GM21737 (cell line): ENCODE measurements around the gene TEX29.

Source experiments
- ATAC-seq: cut with Tn5 transposase; IDR thresholded peaks from one replicate; pipeline ENCODE4 v1.9.1; 2021; ENCODE audit warnings: mild to moderate bottlenecking, moderate library complexity; ENCODE audit not compliant: unreplicated experiment

The TEX29 gene

GRCh38 chr13:111338841-111339240 lies 18.4 kb downstream of the TEX29 start:
- ATAC-seq: no peak

- no peak for ATAC-seq
Measured at GRCh38 chr13:111339366-111340143, 19.1 kb downstream of the TEX29 start.

GRCh38 chr13:111341886-111342285 lies 21.4 kb downstream of the TEX29 start:
- ATAC-seq: no peak

- ATAC-seq: no peak
Measured at GRCh38 chr13:111342721-111343120, 22.3 kb downstream of the TEX29 start.

GRCh38 chr13:111343186-111343805 lies 22.9 kb downstream of the TEX29 start:
- no peak for ATAC-seq

GRCh38 chr13:111344471-111345191 lies 24.2 kb downstream of the TEX29 start:
- ATAC-seq: no peak

GRCh38 chr13:111345682-111346081 lies 25.2 kb downstream of the TEX29 start:
- ATAC-seq: no peak

GRCh38 chr13:111346101-111346680 lies 25.7 kb downstream of the TEX29 start:
- no peak for ATAC-seq

GRCh38 chr13:111347438-111347837 lies 27.0 kb downstream of the TEX29 start:
- no peak for ATAC-seq

GRCh38 chr13:111353508-111353907 lies 33.1 kb downstream of the TEX29 start:
- ATAC-seq: no peak

GRCh38 chr13:111354789-111355188 lies 34.3 kb downstream of the TEX29 start:
- no peak for ATAC-seq

- no peak for ATAC-seq
Measured at GRCh38 chr13:111356795-111357194, 36.4 kb downstream of the TEX29 start.

GRCh38 chr13:111359237-111359915 lies 38.9 kb downstream of the TEX29 start:
- no peak for ATAC-seq

- ATAC-seq: no peak
Measured at GRCh38 chr13:111359930-111360329, 39.5 kb downstream of the TEX29 start.

GRCh38 chr13:111360452-111360851 lies 40.0 kb downstream of the TEX29 start:
- ATAC-seq: no peak

GRCh38 chr13:111361046-111361872 lies 40.8 kb downstream of the TEX29 start:
- no peak for ATAC-seq

GRCh38 chr13:111361873-111362648 lies 41.6 kb downstream of the TEX29 start:
- ATAC-seq: no peak

GRCh38 chr13:111363121-111363520 lies 42.7 kb downstream of the TEX29 start:
- no peak for ATAC-seq

- ATAC-seq: no peak
Measured at GRCh38 chr13:111363591-111363990, 43.1 kb downstream of the TEX29 start.
